Measurements from ENCODE around the gene RNF213.
"Not testable (repeated sequence)": the region's sequence is repeated elsewhere in the genome, so short reads cannot be mapped to it uniquely, and the experiment has no call there.

RNF213 gene

DNA sequence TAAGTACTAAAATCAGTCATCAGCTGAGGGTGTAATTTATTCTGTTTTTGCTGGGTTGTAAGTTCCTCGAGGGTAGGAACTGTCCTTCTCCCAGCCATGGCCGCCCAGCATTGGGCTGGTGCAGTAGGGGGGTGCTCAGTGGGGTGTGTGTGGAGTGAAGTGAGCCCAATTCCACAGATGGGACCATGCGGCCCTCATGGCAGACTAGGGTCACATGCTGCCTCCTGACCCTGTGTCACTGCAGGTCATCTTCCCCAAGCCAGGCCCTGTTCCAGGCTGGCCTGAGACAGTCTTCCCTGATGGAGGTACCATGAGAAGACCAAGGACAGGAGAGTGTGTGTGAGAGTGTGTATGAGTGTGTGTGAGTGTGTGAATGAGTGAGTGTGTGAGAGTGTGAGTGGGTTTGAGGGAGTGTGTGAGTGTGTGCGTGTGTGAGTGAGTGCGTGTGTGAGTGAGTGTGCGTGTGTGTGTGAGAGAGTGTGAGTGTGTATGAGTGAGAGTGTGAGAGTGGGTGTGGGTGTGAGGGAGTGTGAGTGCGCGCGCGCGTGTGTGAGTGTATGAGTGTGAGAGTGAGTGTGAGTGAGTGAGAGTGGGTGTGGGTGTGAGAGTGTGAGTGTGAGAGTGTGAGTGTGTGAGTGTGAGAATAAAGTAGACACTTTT, 36.7 kb upstream of the RNF213 start:
- in situ Hi-C loops (cut with MboI; ENCODE audit: low sequenced_read_pairs): no loop called here

DNA sequence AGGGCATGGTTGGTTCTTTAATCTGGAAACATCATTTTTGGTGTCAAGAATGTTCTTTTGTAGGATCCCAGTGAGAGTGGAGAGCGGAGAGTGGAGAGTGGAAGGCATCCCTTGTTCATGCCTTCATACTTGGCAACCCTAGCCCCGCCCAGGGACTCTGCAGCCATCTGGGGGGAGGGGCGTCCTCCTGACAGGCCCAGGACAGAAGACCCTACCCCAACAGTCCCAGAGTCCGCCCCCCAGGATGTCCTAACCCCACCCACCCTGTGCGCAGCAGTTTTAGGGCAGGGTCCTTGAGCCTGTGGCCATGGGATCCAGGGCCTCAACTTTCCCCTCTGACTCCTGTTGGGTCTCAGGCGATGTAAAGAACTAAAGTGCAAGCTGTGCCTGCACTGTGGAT, 36.0 kb upstream of the RNF213 start:
- in situ Hi-C loops (cut with MboI; ENCODE audit: low sequenced_read_pairs): no loop called here

DNA sequence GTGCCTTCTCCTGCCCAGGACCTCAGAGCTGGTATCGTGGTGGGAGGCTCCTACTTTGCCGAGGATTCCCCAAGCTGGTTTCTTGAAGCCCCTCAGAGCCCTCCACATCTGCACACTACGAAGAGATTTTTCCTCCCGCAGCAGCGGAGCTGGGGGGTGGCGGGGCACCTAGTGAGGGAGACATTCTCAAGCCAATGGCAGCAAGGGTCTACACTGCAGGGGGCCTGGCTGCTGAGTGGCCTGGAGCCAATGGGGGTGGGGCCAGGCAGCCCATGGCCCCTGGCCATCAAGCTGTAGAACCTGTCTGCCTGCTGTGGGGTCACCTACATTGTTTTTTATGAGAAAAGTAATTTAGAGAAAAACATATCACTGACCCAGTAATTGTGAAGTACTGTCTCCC, 35.4 kb upstream of the RNF213 start:
- in situ Hi-C loops (cut with MboI; ENCODE audit: low sequenced_read_pairs): no loop called here

DNA sequence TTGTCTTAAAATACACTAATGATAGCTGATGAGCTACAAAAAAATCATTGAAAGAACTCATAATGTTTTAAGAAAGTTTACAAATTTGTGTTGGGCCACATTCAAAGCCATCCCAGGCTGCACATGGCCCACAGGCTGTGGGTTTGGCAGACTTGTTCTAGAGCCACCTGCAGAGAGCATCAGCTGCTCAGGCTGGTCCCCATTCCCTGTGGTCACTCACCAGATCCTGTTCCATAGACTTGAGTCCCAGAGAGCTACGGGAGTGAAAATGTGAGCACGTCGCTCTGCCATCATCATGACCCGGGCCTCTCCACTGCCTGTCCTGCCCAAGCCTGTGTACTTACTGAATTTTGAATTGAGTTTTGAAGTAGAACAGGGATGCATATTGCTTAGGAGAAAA, 33.5 kb upstream of the RNF213 start:
- in situ Hi-C loops (cut with MboI; ENCODE audit: low sequenced_read_pairs): no loop called here

DNA sequence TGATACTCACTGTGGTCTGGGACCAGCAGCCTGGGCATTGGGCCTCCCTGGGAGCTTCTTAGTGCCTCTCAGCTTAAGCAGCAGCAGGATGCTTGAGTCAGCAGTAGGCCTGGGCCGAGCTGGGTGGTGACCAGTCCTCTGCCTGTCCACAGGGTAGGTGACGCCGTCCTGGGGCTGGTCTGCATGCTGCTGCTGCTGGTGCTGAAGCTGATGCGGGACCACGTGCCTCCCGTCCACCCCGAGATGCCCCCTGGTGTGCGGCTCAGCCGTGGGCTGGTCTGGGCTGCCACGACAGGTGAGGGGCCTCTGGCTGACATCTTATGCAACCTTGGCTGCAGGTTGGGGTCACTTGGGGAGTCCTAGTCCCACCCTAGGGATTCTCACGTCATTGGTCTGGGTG, 33.0 kb upstream of the RNF213 start:
- in situ Hi-C loops (cut with MboI; ENCODE audit: low sequenced_read_pairs): no loop called here

DNA sequence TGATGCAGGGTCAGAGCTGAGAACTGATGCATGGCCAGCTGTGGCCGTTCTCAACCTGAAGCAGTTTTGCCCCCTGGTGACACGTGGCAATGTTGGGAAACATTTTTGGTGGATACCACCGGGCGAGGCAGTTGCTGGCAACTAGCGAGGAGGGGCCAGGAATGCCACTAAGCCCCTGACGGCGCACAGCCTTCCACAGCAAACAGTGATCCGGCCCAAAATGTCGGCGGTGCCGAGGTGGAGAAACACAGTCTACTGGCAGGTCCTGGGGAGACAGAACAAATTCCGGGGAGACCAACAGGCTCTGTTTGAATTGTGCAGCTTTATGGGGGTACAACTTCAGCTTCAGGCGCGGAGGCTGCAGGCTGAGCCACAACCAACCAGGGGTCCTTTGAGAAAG, 32.2 kb upstream of the RNF213 start:
- in situ Hi-C loops (cut with MboI; ENCODE audit: low sequenced_read_pairs): no loop called here

DNA sequence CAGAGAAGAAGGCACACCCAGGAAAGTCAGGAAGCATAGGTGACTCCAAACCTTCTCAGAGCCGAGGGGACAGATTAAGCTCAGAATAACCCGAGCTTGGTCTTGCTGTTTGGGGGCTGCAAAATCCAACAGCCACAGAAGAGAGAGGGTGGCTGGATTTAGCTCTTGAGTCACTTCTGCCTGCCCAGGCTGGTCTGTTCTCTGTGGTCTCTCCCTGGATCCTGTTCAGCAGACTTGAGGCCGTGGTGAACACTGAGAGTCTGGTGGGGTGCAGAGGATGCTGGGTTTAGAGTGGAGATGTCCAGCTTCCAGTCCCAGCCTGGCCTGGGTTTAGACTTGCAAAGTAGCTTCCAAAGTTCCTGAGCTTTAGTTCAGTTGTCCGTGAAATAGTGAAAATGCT, 31.6 kb upstream of the RNF213 start:
- in situ Hi-C loops (cut with MboI; ENCODE audit: low sequenced_read_pairs): no loop called here

DNA sequence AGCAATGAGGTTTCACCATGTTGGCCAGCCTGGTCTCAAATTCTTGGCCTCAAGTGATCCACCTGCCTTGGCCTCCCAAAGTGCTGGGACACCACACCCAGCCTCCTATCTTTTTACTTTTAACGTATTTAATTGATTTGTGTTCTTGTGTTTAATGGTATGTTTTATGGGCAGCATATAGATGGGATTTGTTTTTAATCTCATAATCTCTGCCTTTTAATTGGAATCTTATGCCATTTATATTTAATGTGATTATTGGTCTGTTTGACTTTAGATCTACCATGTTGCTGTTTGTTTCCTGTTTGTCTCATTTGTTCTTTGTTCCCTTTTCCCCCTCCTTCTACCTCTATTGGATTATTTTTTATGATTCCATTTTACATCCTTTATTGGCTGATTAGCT, 28.2 kb upstream of the RNF213 start:
- in situ Hi-C loops (cut with MboI; ENCODE audit: low sequenced_read_pairs): no loop called here

DNA sequence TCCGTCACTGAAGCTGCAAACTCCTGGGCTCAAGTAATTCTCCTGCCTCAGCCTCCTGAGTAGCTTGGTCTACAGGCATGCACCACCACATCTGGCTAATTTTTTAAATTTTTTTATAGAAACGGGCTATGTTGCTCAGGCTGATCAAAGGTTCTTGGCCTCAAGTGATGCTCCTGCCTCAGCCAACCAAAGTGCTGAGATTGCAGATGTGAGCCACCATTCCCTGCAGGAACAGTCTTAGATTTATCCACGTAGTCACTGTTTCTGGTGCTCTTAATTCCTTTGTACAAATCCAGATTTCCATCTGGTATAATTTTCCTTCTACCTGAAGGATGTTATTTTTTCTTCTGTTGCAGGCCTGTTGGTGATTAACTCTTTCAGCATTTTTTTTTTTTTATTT, 27.4 kb upstream of the RNF213 start:
- in situ Hi-C loops (cut with MboI; ENCODE audit: low sequenced_read_pairs): no loop called here

DNA sequence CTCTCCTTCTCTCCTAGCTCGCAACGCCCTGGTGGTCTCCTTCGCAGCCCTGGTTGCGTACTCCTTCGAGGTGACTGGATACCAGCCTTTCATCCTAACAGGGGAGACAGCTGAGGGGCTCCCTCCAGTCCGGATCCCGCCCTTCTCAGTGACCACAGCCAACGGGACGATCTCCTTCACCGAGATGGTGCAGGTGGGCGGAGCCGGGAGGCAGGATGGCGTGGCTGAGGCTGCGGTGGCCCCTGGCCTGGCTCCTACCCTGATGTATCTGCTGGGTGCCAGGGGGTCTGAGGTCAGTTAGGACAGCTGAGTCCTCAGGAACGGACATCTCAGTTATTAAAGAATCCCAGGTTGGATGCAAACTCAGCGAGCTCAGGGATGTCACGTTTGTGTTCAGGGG, 23.7 kb upstream of the RNF213 start:
- in situ Hi-C loops (cut with MboI; ENCODE audit: low sequenced_read_pairs): no loop called here

DNA sequence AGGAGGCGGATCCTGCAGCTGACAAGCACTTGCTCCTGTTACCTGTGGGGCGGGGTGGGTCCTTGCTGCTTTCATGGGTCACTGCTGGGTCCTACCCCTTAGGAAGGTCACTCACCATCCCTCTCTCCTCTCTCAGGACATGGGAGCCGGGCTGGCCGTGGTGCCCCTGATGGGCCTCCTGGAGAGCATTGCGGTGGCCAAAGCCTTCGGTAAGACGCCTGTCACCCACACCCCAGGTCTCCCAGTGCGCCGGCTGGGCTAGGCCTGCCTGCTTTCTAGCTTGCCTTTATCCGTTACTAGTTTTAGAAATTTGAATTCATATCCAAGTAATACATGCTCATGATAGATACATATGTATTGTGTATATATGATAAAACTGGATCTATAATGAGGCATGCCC, 23.3 kb upstream of the RNF213 start:
- in situ Hi-C loops (cut with MboI; ENCODE audit: low sequenced_read_pairs): no loop called here

DNA sequence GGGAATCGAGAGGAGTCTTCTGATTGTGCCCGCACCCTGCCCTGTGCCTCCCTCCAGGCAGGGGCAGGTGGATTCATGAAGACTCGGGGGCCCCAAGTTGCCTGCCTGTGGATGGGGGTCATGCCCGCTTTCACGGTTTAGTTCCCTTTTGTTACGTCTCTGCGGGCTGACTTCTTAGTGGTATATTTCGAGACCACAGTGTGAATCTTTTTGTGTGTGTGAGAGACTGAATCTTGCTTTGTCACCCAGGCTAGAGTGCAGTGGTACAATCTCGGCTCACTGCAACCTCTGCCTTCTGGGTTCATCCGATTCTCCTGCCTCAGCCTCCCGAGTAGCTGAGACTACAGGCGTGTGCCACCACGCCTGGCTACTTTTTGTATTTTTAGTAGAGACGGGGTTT, 18.1 kb upstream of the RNF213 start:
- in situ Hi-C loops (cut with MboI; ENCODE audit: low sequenced_read_pairs): no loop called here

DNA sequence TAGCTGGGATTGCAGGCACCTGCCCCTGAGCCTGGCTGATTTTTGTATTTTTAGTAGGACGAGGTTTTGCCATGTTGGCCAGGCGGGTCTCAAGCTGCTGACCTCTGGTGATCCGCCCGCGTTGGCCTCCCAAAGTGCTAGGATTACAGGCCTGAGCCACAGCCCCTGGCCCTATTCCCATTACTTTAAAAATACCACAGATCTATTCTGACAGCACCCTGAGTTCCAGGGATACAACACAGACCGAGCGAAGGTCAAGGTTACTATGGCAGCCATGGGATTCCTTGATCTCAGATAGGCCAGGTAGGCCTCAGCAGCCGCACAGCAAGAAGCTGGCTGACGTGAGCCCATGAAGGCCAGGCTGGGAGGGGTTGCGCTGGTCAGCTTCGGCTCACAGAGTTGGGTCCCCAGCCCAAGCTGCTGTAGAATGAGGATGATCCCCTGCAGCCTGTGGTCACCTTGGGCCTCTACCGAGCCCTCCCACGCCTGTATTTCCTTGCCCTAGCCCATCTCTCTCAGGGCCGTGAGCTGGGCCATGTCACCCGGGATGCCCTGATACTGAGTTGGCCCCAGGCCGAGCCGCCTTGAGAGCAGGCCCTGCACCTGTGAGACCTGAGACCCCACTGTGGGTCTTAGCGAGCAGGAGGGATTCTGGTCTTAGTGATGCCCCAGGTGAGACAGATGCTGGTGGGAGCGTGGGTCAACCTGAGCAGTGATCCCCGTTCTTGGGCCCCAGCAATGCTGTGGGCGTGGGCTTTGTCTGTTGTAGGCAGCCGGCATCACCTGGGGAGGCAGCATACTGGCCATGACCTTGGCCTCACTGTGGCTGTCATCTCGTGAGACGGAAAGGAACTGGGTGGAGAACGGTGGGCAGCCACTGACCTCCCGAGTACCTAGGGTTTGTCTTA, 16.9 kb upstream of the RNF213 start:
- in situ Hi-C loops (cut with MboI; ENCODE audit: low sequenced_read_pairs): no loop called here

DNA sequence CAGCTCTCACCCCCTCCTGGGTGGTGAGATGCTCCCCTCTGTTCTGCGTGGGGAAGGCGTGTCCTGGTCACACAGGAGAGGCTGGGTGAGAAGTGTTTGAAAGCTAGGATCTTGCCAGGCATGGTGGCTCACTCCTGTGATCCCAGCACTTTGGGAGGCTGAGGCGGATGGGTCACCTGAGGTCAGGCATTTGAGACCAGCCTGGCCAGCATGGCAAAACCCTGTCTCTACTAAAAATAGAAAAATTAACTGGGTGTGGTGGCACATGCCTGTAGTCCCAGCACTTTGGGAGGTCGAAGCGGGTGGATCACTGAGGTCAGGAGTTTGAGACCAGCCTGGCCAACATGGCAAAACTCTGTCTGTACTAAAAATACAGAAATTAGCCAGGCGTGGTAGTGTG, 16.2 kb upstream of the RNF213 start:
- in situ Hi-C loops (cut with MboI; ENCODE audit: low sequenced_read_pairs): not testable (repeated sequence)

DNA sequence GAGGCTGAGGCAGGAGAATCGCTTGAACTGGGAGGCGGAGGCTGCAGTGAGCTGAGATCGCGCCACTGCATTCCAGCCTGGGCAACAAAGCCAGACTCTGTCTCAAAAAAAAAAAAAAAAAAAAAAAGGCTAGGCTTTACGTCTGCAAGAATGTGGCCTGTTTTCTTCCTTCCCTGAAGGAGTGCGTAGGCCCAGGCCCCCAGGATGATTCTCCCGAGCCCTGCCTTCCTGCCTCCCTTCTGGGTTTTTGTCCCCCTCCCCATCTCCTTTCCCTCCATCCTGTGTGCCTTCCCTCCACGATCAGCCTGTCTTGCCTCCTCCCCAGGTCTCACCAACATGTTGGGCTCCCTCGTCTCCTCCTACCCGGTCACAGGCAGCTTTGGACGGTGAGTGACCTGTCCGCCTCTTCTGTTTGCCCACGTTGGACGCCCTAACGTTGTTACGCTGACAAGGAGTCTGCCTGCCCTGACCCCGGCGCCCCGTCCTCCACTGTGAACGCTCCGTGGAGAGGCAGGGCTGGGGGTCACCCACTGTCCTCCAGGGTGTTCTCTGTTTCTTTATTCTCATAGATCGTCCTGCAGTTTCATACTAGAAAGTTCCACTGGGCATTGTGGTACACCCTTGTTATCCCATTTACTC, 15.7 kb upstream of the RNF213 start:
- in situ Hi-C loops (cut with MboI; ENCODE audit: low sequenced_read_pairs): no loop called here

DNA sequence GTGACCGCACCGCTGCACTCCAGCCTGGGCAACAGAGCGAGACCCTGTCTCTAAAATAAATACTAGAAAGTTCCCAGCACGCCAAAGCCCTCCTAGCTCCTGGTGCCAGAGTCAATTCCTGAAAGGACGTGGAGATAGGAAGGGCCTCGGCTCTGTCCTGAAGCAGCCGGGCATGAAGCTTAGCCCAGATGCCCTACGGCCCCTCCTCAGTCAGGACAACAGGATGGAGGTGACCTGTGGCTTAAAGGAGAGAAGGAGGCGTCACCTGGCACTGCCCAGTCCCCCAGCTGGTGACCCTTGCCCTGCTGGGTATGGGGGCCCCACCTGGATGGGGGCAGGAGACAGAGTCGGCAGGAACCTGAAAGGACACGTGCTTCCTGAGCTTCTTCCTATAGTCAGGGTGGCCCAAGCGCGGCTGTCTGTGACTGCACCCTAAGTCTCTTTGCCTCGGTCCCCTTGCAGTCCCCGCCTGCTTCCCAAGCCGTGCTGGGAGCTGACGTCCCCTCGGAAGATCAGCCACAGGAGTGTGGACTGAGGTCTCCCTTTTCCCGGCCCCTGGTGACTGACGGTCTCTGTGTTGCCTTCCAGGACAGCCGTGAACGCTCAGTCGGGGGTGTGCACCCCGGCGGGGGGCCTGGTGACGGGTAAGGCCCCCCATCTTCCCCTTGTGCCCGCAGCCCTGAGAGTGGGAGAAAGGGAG, 14.9 kb upstream of the RNF213 start:
- in situ Hi-C loops (cut with MboI; ENCODE audit: low sequenced_read_pairs): no loop called here

DNA sequence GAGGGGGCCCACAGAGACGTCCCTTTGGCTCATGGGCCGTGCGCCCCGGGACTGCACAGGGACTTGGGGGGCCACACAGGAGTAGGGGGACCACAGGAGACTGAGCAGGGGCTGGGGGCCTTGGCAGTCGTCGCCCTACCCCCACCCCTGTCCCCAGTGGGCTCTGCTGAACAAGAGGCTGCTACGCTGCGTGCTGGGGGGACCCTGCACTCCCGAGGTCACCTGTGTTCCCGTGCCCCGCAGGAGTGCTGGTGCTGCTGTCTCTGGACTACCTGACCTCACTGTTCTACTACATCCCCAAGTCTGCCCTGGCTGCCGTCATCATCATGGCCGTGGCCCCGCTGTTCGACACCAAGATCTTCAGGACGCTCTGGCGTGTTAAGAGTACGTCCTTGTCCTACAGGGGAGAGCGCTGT, 14.4 kb upstream of the RNF213 start:
- in situ Hi-C loops (cut with MboI; ENCODE audit: low sequenced_read_pairs): no loop called here

DNA sequence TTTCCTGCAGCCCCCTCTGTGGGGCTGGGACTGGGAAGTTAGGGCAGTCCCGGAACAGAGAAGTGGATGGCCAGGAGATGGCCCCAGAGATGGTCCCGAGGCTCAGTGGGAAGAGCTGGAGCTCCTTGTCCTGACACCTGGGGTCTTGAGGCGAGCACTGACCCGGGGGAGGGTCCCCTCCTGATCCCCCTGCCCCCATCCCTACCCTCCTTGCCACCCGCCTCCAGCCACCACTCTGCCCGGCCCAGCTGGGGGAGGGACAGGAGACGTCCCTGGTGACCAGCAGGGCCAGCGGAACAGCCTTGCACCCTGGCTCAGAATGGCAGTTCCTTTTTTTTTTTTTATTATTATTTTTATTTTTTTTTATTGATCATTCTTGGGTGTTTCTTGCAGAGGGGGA, 13.9 kb upstream of the RNF213 start:
- in situ Hi-C loops (cut with MboI; ENCODE audit: low sequenced_read_pairs): no loop called here

DNA sequence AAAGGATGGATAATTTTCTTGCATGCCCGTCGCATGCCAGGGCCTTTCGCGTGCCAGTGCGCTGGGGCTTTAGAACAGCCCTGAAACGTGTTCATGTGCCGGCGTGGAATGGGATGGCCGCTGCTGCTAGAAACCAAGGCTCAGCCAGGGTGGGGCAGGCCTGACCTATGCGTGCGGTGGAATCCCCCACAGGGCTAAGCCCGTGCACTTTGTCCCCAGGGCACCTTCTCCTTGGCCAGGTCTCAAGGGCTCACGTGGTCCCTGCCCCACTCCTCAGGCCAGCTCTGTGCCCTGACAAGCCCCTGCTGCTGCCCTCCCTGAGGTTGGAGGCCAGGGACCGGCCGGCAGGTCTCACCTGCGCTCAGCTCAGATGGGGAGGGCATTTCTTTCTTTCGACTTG, 13.1 kb upstream of the RNF213 start:
- in situ Hi-C loops (cut with MboI; ENCODE audit: low sequenced_read_pairs): no loop called here

DNA sequence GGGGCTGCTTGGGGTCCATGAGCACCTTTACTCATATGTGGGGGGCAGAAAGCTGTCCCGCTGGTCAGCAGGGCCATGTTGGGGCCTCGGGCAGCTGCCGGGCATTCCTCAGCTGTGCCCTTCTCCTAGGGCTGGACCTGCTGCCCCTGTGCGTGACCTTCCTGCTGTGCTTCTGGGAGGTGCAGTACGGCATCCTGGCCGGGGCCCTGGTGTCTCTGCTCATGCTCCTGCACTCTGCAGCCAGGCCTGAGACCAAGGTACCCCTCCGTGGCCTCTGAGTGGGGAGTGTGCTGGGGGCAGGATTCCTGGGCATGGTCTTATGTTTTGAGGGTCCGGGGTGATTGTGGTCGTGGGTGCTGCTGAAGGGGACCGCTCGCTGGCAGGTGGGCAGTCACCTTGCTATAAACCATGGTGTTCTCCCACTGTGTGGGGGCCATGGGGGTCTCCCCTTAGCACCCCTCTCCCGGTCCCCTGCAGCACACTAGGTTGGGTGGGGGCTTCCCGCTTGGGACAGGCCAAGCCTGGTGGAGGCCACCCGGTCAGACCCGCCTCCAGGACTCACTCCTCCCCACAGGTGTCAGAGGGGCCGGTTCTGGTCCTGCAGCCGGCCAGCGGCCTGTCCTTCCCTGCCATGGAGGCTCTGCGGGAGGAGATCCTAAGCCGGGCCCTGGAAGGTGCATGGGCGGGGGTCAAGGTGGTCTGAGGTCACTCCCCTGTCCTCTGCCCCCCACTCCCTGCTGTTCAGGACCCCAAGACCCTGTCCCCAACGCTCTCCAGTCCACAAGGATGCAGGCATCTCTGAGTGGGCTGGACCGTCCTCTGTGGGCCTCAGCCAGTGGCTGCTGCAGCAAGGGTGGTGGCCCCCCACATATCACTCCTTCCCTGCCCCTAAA, 12.4 kb upstream of the RNF213 start:
- in situ Hi-C loops (cut with MboI; ENCODE audit: low sequenced_read_pairs): no loop called here

Measured in HL-60/S4 (cell line).